Neuronal stem cell (in vitro differentiated cells): ENCODE measurements around the gene FSTL4.
A peak's percentile ranks its signal among the peaks of the same experiment; 100 is the strongest.

Experiments used
- DNase-seq: peaks from one replicate; pipeline ENCODE4 v3.0.0-alpha.2; 2013; ENCODE audit warnings: low spot score
- H2AFZ ChIP-seq: one replicate; pipeline ENCODE4 v1.6.1; 2013; ENCODE audit warnings: mild to moderate bottlenecking, low read length, inconsistent platforms
- H2AK5ac ChIP-seq: 2 replicates; pipeline ENCODE4 v1.6.1; 2013; ENCODE audit warnings: low read depth, mild to moderate bottlenecking, inconsistent platforms, low read length, moderate library complexity, mixed read lengths
- H2BK120ac ChIP-seq: 2 replicates; pipeline ENCODE4 v1.6.1; 2013; ENCODE audit warnings: low read depth, mild to moderate bottlenecking, inconsistent platforms, low read length, moderate library complexity, mixed read lengths
- H2BK12ac ChIP-seq: one replicate; pipeline ENCODE4 v1.6.1; 2013; ENCODE audit warnings: low read length, inconsistent platforms
- H2BK15ac ChIP-seq: 2 replicates; pipeline ENCODE4 v1.6.1; 2013; ENCODE audit warnings: mild to moderate bottlenecking, low read length, inconsistent platforms, mixed read lengths
- H2BK5ac ChIP-seq: one replicate; pipeline ENCODE4 v1.6.1; 2013; ENCODE audit warnings: inconsistent platforms, mild to moderate bottlenecking, low read length, moderate library complexity
- H3K14ac ChIP-seq: one replicate; pipeline ENCODE4 v1.6.1; 2013; ENCODE audit warnings: low read length, inconsistent platforms
- H3K18ac ChIP-seq: 2 replicates; pipeline ENCODE4 v1.6.1; 2013; ENCODE audit warnings: low read length, inconsistent platforms
- H3K23ac ChIP-seq: 2 replicates; pipeline ENCODE4 v1.6.1; 2013; ENCODE audit warnings: low read depth, mild to moderate bottlenecking, mixed read lengths, low read length, inconsistent platforms; ENCODE audit not compliant: poor library complexity
- H3K27ac ChIP-seq: replicated peaks from 3 replicates; pipeline ENCODE4 v1.5.1; 2013; ENCODE audit warnings: low read length, inconsistent platforms
- H3K27me3 ChIP-seq, 3 experiments: 2 replicates each; pipeline ENCODE4 v1.6.1; 2013; ENCODE audit warnings: low read length in 3 of 3, mild to moderate bottlenecking in 2 of 3, inconsistent platforms in 1 of 3, low read depth in 1 of 3, mixed read lengths in 1 of 3, moderate library complexity in 1 of 3; ENCODE audit not compliant: control insufficient read depth in 3 of 3, insufficient read depth in 3 of 3
- H3K36me3 ChIP-seq, 2 donors: replicated peaks in 1 of 2; 2 replicates each; pipeline ENCODE4 v1.6.1; 2013; ENCODE audit warnings: low read length in 2 of 2; ENCODE audit not compliant: control insufficient read depth in 2 of 2, insufficient read depth in 2 of 2
- H3K4ac ChIP-seq: 2 replicates; pipeline ENCODE4 v1.6.1; 2013; ENCODE audit warnings: inconsistent platforms, mild to moderate bottlenecking, low read length, moderate library complexity
- H3K4me1 ChIP-seq, 2 donors: 1 replicate in 1 of 2; 2 replicates in 1 of 2; pipeline ENCODE4 v1.6.1; 2013; ENCODE audit warnings: low read length in 2 of 2, low read depth in 1 of 2; ENCODE audit not compliant: control insufficient read depth in 2 of 2, insufficient read depth in 1 of 2
- H3K4me2 ChIP-seq: one replicate; pipeline ENCODE4 v1.6.1; 2013; ENCODE audit warnings: mild to moderate bottlenecking, low read length, inconsistent platforms; ENCODE audit not compliant: insufficient read depth, poor library complexity, severe bottlenecking
- H3K4me3 ChIP-seq, 2 donors: 2 replicates each; pipeline ENCODE4 v1.5.1; 2013; ENCODE audit warnings: low read length in 2 of 2, mild to moderate bottlenecking in 2 of 2, inconsistent platforms in 1 of 2, moderate library complexity in 1 of 2
- H3K79me1 ChIP-seq: one replicate; pipeline ENCODE4 v1.6.1; 2013; ENCODE audit warnings: low read depth, mild to moderate bottlenecking, inconsistent platforms, low read length, moderate library complexity
- H3K9ac ChIP-seq: one replicate; pipeline ENCODE4 v1.6.1; 2013; ENCODE audit warnings: mild to moderate bottlenecking, low read depth, low read length, inconsistent platforms; ENCODE audit not compliant: poor library complexity
- H3K9me3 ChIP-seq, 2 donors: replicated peaks in 1 of 2; 2 replicates each; pipeline versions ENCODE3 to v1.6.1; 2013; ENCODE audit warnings: low read length in 2 of 2, mild to moderate bottlenecking in 2 of 2, inconsistent platforms in 1 of 2, low read depth in 1 of 2, mixed read lengths in 1 of 2, moderate library complexity in 1 of 2; ENCODE audit not compliant: control insufficient read depth in 2 of 2, insufficient read depth in 1 of 2
- H4K8ac ChIP-seq: one replicate; pipeline ENCODE4 v1.6.1; 2013; ENCODE audit warnings: low read depth, mild to moderate bottlenecking, inconsistent platforms, low read length, moderate library complexity
- H4K91ac ChIP-seq: one replicate; pipeline ENCODE4 v1.6.1; 2013; ENCODE audit warnings: low read length, low read depth, mild to moderate bottlenecking, inconsistent platforms; ENCODE audit not compliant: poor library complexity
- WGBS, 2 donors: extraction: QIAGEN DNeasy Blood & Tissue Kit; methylation state at CpG; one replicate each; pipeline ENCODE4 v1.1.7; 2013; ENCODE audit warnings: missing lambda C conversion rate in 2 of 2, mixed read lengths in 1 of 2; ENCODE audit not compliant: insufficient read length in 2 of 2, insufficient replicate concordance in 1 of 2; ENCODE audit errors: extremely low coverage in 2 of 2; 5-methylcytosine and 5-hydroxymethylcytosine counted together

Gene FSTL4

GRCh38 chr5:133353741-133354140, 258.6 kb downstream of the FSTL4 start:
- Histone ChIP-seq H3K18ac (peak overlapping the region; percentile 61), H4K8ac (no peak overlapping the region), H3K36me3 (no peaks in the 10 kb centered on the region), H3K4me2 (no peak overlapping the region), H2BK120ac (no peak overlapping the region), H2AK5ac (no peak overlapping the region), H2BK15ac (no peak overlapping the region), H3K9ac (no peak overlapping the region), H3K14ac (no peak overlapping the region), H3K4me3 (no peak overlapping the region), H2AFZ (peak overlapping the region; percentile 82), H3K4ac (no peak overlapping the region), H4K91ac (no peak overlapping the region), H3K27me3 (no peaks in the 10 kb centered on the region), H3K27ac (peak overlapping the region; percentile 70), H3K9me3 (no peaks in the 10 kb centered on the region), H3K23ac (no peak overlapping the region), H2BK5ac (no peak overlapping the region), H3K79me1 (no peaks in the 10 kb centered on the region), H2BK12ac (no peak overlapping the region), H3K4me1 (peaks cover 16 to 18% of the 10 kb centered on the region in 2 donors)
- DNase-seq = peak; percentile 51
- WGBS, 2 donors = no CpG with 5 or more reads among the region's 8 CpGs

- Histone ChIP-seq H3K4ac (no peak overlapping the region), H2AFZ (no peak overlapping the region), H2BK120ac (no peak overlapping the region), H3K27me3 (no peaks in the 10 kb centered on the region), H3K4me3 (no peak overlapping the region), H3K4me1 (peaks cover 3 to 4% of the 10 kb centered on the region in 2 donors), H3K23ac (no peak overlapping the region), H3K14ac (no peak overlapping the region), H3K4me2 (no peak overlapping the region), H3K9me3 (no peaks in the 10 kb centered on the region), H3K18ac (no peak overlapping the region), H2BK15ac (no peak overlapping the region), H3K9ac (no peak overlapping the region), H2AK5ac (no peak overlapping the region), H3K27ac (no peak overlapping the region), H4K91ac (no peak overlapping the region), H4K8ac (no peak overlapping the region), H2BK5ac (no peak overlapping the region), H3K36me3 (no peaks in the 10 kb centered on the region), H3K79me1 (no peaks in the 10 kb centered on the region), H2BK12ac (no peak overlapping the region)
- no peak for DNase-seq
- WGBS, 2 donors = no CpG with 5 or more reads among the region's 4 CpGs
Measured at GRCh38 chr5:133348406-133348805, 263.9 kb downstream of the FSTL4 start.

- Histone ChIP-seq H3K4ac (no peak overlapping the region), H4K91ac (no peak overlapping the region), H2AK5ac (no peak overlapping the region), H2BK15ac (no peak overlapping the region), H3K79me1 (no peaks in the 10 kb centered on the region), H3K9me3 (no peaks in the 10 kb centered on the region), H3K27ac (no peak overlapping the region), H3K9ac (no peak overlapping the region), H2AFZ (no peak overlapping the region), H3K14ac (no peak overlapping the region), H3K18ac (no peak overlapping the region), H3K23ac (no peak overlapping the region), H3K36me3 (no peaks in the 10 kb centered on the region), H3K4me1 (peaks cover 0 to 2% of the 10 kb centered on the region in 2 donors), H2BK12ac (no peak overlapping the region), H2BK5ac (no peak overlapping the region), H3K4me3 (no peak overlapping the region), H3K4me2 (no peak overlapping the region), H2BK120ac (no peak overlapping the region), H4K8ac (no peak overlapping the region), H3K27me3 (peaks cover 0 to 3% (median 0%) of the 10 kb centered on the region in 3 experiments)
- WGBS, 2 donors = no CpG with 5 or more reads among the region's 6 CpGs
- DNase-seq = no peak
Measured at GRCh38 chr5:133347039-133347438, 265.3 kb downstream of the FSTL4 start.

GRCh38 chr5:133344266-133344665, 268.1 kb downstream of the FSTL4 start:
- peaks cover 0 to 11% of the 10 kb centered on the region in 2 donors for H3K4me1 ChIP-seq
- DNase-seq = no peak
- H3K23ac ChIP-seq = no peak overlapping the region
- H3K14ac ChIP-seq = no peak overlapping the region
- H2AK5ac ChIP-seq = no peak overlapping the region
- H2AFZ ChIP-seq = no peak overlapping the region
- H3K79me1 ChIP-seq = no peaks in the 10 kb centered on the region
- WGBS, 2 donors = no CpG with 5 or more reads among the region's 2 CpGs
- H2BK12ac ChIP-seq = no peak overlapping the region
- no peak overlapping the region for H3K9ac ChIP-seq
- no peaks in the 10 kb centered on the region for H3K36me3 ChIP-seq
- no peak overlapping the region for H3K18ac ChIP-seq
- no peak overlapping the region for H3K4ac ChIP-seq
- no peak overlapping the region for H3K4me2 ChIP-seq
- no peaks in the 10 kb centered on the region for H3K9me3 ChIP-seq
- no peak overlapping the region for H4K8ac ChIP-seq
- no peak overlapping the region for H4K91ac ChIP-seq
- H2BK5ac ChIP-seq = no peak overlapping the region
- no peak overlapping the region for H3K27ac ChIP-seq
- peaks cover 0 to 4% (median 0%) of the 10 kb centered on the region in 3 experiments for H3K27me3 ChIP-seq
- H3K4me3 ChIP-seq = no peak overlapping the region
- no peak overlapping the region for H2BK120ac ChIP-seq
- H2BK15ac ChIP-seq = no peak overlapping the region
